HG03095 (cell line): ENCODE measurements around the gene CFAP299.
"Not testable (repeated sequence)": the region's sequence is repeated elsewhere in the genome, so short reads cannot be mapped to it uniquely, and the experiment has no call there.

ENCODE experiments used
- ATAC-seq: cut with Tn5 transposase; IDR thresholded peaks from one replicate; pipeline ENCODE4 v1.9.1; 2021; ENCODE audit warnings: moderate library complexity; ENCODE audit not compliant: unreplicated experiment

Gene CFAP299

DNA sequence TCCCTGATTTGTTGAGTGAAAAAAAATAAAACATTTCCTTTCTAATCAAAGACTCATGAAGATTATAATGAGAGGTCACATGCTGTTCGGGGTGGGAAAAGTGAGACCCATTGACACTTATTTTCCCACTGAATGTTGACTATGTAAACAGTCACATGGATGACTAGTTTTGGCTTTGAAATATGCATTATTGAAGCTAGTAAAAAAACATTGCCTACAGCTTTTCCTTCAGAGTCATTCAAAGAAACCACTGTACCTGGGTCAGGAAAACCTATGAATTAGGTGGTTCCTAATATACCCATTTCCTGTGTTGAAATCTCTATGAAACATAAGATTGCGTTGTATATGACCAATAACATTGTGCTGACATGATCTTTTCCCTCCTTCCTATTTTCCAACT lies 251.2 kb downstream of the CFAP299 start:
- no peak for ATAC-seq

DNA sequence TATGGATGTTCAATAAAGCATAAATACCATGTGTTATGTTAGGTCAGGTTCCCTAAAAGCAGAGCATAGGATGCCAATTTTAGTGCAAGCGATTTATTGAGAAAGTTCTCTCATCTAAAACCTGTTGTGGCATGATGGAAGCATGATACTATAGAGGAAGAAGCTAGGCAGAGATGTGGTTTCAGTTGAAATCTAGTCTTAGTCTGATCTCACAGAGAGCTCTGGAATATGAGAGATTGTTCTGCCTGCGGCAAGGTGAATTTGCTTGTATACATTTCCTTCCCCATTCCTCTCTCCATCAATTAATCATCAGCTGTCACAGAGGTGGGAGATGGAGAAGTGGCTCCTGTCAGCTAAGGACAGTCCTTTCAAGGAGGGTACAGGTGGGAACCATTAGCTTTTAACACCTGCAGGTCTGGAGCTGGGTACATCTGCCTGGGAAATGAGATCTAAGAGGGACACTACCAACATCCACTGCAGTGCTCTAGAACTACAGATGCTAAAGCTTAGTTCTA lies 252.4 kb downstream of the CFAP299 start:
- no peak for ATAC-seq

DNA sequence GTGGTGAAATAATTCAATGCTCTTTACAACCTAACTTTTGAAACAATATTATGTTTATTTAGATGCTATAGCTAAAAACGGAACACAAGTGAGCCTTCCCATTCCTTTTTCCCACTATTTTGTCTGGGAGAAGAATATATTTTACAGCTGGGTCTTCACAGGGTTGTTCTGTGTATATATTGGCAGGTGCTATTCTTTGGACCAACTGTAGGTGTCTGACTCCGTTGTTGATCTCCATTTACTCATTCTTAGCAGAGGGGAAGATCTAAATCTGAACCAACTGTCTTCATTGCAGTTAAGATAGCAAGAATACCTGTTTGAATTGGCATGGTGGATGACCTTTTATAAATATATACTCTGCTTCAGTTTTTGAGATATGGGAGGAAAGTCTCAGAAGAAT lies 257.4 kb downstream of the CFAP299 start:
- ATAC-seq: peak; percentile 69

DNA sequence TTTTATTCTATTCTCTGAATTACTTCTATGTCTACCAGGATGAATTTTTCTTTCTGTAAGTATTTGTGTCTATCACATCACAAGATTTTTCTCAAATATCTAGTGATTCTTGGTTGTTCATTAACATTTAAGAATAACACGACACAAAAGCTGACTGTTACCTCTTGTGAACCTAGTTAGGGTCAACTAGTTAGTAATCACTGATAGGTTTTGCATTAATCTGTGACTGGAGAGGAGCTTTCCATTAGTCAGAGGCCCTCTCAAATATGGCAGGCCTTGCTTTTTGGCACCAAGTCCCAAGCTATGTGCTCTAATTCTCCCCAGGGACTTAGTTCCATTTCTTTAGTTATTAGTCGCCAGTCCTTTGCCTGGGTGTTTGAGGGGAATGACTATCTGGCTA lies 259.2 kb downstream of the CFAP299 start:
- no peak for ATAC-seq

DNA sequence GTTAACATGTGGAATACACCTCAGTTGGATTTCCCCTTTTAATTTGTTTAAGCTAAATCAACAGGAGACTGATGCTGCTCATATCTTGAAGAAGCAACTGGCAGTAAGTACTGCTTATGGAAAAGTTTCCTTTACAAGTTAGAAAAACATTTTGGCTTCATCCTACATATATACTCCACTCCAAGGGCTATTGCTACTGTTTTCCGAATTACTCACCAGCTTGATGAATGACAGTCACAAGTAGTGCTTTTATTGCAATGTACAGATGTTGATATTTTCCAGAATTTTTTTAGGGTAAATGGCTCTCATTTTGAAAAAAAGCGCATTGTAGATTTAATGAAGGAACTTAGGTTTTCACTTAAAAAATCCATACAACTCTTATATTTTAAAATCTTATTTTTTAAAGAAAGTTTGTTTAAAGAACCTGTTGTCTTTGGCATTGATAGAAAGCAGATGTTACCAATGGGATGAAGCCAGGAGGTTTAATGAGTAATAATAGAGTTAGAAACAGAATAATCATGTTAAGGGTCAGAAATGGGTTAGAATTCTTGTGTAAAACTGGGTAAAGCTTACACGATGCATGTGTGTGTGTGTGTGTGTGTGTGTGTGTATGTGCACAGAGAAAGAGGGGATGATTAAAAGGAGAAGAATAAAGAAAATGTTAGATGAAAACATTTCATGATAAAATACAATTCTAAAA lies 272.9 kb downstream of the CFAP299 start:
- ATAC-seq: no peak

DNA sequence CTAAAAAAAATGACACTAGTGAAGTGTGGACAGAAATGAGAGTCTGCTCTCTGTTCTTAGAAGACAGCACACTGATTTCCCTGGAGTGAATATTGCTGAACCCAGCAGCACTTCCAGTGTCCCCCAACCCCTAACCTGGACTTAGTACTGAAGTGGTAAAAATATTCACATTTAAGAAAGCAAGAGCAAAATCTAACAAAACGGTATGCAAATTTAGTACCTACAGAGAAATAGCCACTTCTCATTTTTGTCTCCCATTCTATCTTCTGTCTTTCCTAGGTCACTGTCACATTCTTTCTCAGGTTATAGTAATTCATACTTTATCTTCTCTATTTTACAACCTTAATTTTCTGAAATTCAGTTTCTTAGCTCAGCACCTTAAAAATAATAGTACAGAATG lies 274.7 kb downstream of the CFAP299 start:
- no peak for ATAC-seq

GRCh38 chr4:80610845-80611677 lies 275.5 kb downstream of the CFAP299 start:
- ATAC-seq: peak; percentile 82

DNA sequence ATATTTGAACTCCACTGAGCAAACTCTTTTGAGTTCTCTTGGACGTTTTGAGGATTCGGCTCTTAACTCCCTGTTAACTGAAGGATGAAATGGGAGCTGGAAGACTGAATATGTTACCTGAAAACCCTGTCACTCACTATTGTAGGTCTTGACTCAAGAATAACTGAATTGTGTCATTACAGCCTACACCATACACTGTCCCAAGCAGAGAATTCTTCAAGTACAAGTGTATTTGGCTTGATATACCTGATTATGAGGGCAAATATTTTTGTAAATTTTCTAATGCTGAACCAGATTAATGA lies 276.1 kb downstream of the CFAP299 start:
- ATAC-seq: peak; percentile 5

DNA sequence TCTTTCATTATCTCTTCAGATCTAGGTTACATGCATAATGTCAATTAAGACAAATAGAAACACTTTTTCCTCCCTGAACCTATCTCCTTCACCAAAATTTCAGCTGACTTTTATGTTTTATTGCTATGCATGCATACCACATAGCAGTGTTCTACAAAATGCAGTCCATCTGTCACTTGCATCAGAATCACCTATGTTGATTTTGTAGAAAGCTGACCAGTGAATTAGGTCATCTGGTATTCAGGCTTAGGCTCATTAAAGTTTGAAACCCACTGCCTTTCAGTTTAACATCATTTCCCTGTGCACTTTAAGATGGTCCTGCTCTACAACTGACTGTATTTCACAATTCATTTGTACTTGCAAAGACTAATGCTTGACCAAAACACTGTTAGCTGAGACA lies 277.9 kb downstream of the CFAP299 start:
- no peak for ATAC-seq

- no peak for ATAC-seq
These were observed 278.8 kb downstream of the CFAP299 start for GRCh38 chr4:80614319-80614718.

DNA sequence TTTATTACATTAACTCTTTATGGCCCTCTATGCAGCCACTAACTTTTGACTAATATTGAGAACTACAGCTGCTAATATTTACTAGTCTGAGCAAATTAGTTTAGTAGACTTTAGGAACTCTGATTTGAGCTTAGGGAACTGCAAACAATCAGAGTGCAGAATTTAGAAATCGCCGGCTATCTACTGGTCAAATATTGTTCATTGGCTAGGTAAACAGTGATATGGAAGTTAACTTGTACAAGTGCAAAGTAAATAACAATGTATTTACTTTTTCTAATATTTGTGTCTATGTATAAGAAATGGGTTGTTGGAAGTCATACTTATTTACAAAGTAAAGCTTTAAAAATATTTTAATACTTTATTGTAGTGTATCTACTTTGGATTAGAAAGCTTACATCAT lies 279.6 kb downstream of the CFAP299 start:
- no peak for ATAC-seq

DNA sequence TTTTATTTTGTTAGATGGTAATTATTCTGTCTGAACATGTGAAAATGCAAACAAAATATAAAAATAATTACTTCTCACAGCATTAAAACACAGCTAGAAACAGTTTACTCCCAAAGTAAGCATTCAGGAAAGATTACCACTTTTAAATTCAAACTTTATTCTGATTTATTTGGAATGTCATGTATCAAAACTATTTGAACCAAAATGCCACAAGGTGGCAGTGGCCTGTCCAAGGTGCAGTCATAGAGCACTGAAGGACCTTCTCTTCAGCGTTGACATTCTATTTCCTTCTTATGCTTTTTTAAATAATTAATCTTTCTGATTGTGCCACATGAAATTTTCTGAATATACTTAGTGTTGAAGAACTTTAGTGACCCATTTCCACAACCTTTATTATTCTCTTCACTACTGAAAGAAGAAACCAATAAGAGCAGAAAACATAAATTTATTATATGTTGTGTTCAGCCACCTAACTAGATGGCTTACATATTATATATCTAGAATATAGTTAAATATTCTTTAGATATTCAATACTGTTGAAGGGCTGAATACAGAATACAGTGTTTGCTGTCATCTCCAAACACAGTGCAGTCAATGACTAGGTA lies 283.6 kb downstream of the CFAP299 start:
- no peak for ATAC-seq

- ATAC-seq: no peak
These were observed 296.3 kb downstream of the CFAP299 start for GRCh38 chr4:80631861-80632260.

DNA sequence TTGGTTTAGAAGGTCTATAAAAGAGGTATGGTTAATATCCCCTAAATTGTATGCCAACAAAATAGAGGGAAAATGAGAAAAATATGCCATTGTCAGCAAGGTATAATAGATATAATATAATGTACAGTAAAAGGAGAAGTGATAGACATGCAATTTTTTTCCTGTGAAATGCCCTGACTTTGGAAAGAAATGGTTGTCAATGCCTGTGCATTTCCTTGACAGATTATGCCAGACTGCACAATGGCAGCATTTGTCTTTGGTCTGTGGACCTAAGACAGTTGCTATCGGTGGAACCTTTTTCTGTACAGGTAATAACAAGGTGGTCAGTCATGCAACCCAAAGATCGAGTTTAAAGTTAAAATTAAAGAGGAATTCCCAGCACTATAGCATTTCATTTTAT lies 301.7 kb downstream of the CFAP299 start:
- no peak for ATAC-seq

DNA sequence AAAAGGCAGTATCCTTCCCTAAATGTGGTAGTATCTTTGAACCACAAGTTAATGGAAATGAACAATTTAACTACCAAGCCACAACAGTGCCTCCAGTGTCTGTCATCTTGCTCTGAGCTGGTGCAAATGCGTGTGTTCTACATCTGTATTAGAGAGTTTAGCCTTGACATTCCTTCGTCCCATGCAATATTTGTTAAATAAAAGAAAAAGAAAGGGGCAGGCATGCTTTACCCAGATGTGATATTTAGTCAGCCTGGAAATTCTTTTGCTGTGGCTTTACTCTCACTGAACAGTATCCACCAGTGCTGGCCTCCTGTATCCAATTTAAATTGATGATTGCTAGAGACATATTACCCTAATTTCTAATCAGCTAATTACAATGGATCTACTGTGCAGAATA lies 310.5 kb downstream of the CFAP299 start:
- ATAC-seq: no peak

DNA sequence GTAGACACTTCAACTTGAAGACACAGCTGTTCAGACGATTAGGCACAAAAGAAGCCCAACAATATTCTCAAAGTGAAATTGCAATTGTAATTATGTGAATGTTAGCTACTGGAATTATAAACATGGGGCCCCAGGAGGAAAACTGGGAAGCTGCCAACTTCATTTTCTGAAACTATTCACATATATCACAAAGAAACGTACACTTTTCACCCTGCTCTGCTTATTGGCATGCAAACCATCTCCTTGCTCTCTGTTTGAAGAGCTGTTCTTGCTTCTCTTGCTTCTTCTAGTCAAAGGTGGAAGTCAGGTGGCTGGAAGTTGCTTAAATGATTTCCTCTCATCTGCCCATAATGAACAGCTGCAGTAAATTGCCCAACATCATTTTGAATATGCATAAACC lies 320.1 kb downstream of the CFAP299 start:
- ATAC-seq: no peak

DNA sequence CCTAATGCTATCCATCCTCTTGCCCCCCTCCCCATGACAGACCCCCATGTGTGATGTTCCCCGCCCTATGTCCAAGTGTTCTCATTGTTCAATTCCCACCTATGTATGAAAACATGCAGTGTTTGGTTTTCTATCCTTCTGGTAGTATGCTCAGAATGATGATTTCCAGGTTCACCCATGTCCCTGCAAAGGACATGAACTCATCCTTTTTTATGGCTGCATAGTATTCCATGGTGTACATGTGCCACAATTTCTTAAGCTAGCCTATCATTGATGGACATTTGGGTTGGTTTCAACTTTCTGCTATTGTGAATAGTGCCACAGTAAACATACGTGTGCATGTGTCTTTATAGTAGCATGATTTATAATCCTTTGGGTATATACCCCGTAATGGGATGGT lies 334.6 kb downstream of the CFAP299 start:
- ATAC-seq: not testable (repeated sequence)

GRCh38 chr4:80678413-80678812 lies 342.9 kb downstream of the CFAP299 start:
- ATAC-seq: no peak

- no peak for ATAC-seq
These were observed 345.4 kb downstream of the CFAP299 start for GRCh38 chr4:80680934-80681333.

DNA sequence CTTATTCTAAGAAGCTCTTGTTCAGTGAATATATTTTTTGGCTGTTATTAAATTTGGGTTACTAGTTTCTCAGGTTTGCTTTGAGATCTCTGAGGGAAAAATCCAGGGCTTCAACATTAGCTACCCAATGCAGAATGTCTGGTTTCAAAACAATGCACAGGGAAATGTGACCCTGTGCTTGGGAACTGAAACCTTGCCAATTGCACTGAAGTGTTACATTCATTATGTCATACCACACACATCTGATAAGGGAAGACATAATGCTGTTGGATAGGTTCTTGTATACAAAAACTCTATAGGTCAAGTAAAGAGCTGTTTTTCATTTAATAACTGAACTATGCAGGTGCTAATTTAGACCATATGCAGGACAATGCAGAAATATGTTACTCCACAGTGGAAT lies 349.7 kb downstream of the CFAP299 start:
- no peak for ATAC-seq

DNA sequence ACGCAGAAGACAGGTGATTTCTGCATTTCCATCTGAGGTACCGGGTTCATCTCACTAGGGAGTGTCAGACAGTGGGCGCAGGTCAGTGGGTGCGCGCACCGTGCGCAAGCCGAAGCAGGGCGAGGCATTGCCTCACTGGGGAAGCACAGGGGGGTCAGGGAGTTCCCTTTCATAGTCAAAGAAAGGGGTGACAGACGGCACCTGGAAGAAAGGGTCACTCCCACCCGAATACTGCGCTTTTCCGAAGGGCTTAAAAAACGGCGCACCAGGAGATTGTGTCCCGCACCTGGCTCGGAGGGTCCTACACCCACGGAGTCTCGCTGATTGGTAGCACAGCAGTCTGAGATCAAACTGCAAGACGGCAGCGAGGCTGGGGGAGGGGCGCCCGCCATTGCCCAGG lies 352.2 kb downstream of the CFAP299 start:
- ATAC-seq: not testable (repeated sequence)

DNA sequence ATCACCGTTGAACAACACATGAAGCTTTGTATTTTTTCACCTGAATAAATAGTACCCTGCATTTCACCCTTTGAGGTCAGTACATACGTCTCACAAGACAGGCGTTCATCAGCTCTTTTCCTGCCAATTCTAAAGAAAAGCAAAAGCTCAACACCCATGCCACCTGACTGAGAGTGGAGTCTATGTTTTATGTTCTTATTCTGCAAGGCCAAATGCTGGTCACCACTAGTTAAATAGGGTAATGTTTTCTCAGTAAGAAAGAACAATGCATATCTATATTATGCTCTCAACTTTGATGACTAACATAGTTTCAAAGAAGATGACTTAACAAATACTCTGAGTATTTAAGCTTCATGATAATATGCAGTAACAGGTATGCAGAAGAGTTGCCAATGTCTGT lies 358.6 kb downstream of the CFAP299 start:
- no peak for ATAC-seq
